Measurements from ENCODE around the gene LSAMP.
"Not testable (repeated sequence)": the region's sequence is repeated elsewhere in the genome, so short reads cannot be mapped to it uniquely, and the experiment has no call there.

LSAMP gene

GRCh38 chr3:115805520-115805919, 639.8 kb downstream of the LSAMP start:
- no peaks in the 10 kb centered on the region for H3K27me3 ChIP-seq (ENCODE audit: control insufficient read depth, insufficient read depth, low read length)
- WGBS (ENCODE audit: insufficient coverage, insufficient read length) = no CpG with 5 or more reads among the region's 4 CpGs
- H3K4me1 ChIP-seq (ENCODE audit: control insufficient read depth, insufficient read depth, low read length) = peaks cover 3% of the 10 kb centered on the region; the same call in 1 of the 2 replicates
- DNase-seq (ENCODE audit: low read depth, low spot score) = no peak
- H3K4me3 ChIP-seq (ENCODE audit: low read length) = no peak overlapping the region
- H3K9me3 ChIP-seq (ENCODE audit: control insufficient read depth, insufficient read depth, low read length) = no peaks in the 10 kb centered on the region
- no peak overlapping the region for H3K27ac ChIP-seq (ENCODE audit: low read length)
- no peaks in the 10 kb centered on the region for H3K36me3 ChIP-seq (ENCODE audit: control insufficient read depth, insufficient read depth, low read length)

- no peaks in the 10 kb centered on the region for H3K27me3 ChIP-seq (ENCODE audit: control insufficient read depth, insufficient read depth, low read length)
- H3K36me3 ChIP-seq (ENCODE audit: control insufficient read depth, insufficient read depth, low read length) = no peaks in the 10 kb centered on the region
- no peaks in the 10 kb centered on the region for H3K9me3 ChIP-seq (ENCODE audit: control insufficient read depth, insufficient read depth, low read length)
- no CpG with 5 or more reads among the region's 2 CpGs for WGBS (ENCODE audit: insufficient coverage, insufficient read length)
- H3K4me1 ChIP-seq (ENCODE audit: control insufficient read depth, insufficient read depth, low read length) = peaks cover 3% of the 10 kb centered on the region; the same call in 1 of the 2 replicates
- no peak overlapping the region for H3K27ac ChIP-seq (ENCODE audit: low read length)
- no peak for DNase-seq (ENCODE audit: low read depth, low spot score)
- no peak overlapping the region for H3K4me3 ChIP-seq (ENCODE audit: low read length)
Measured at GRCh38 chr3:115804713-115805119, 640.6 kb downstream of the LSAMP start.

GRCh38 chr3:115804200-115804599, 641.1 kb downstream of the LSAMP start:
- Histone ChIP-seq H3K27me3 (ENCODE audit: control insufficient read depth, insufficient read depth, low read length) (no peaks in the 10 kb centered on the region), H3K9me3 (ENCODE audit: control insufficient read depth, insufficient read depth, low read length) (no peaks in the 10 kb centered on the region), H3K36me3 (ENCODE audit: control insufficient read depth, insufficient read depth, low read length) (no peaks in the 10 kb centered on the region), H3K4me1 (ENCODE audit: control insufficient read depth, insufficient read depth, low read length) (peaks cover 3% of the 10 kb centered on the region; the same call in 1 of the 2 replicates), H3K27ac (ENCODE audit: low read length) (no peak overlapping the region), H3K4me3 (ENCODE audit: low read length) (no peak overlapping the region)
- no CpG with 5 or more reads among the region's 2 CpGs for WGBS (ENCODE audit: insufficient coverage, insufficient read length)
- DNase-seq (ENCODE audit: low read depth, low spot score) = no peak

GRCh38 chr3:115803661-115804060, 641.6 kb downstream of the LSAMP start:
- Histone ChIP-seq H3K9me3 (ENCODE audit: control insufficient read depth, insufficient read depth, low read length) (no peaks in the 10 kb centered on the region), H3K27ac (ENCODE audit: low read length) (no peak overlapping the region), H3K36me3 (ENCODE audit: control insufficient read depth, insufficient read depth, low read length) (no peaks in the 10 kb centered on the region), H3K27me3 (ENCODE audit: control insufficient read depth, insufficient read depth, low read length) (no peaks in the 10 kb centered on the region), H3K4me3 (ENCODE audit: low read length) (no peak overlapping the region), H3K4me1 (ENCODE audit: control insufficient read depth, insufficient read depth, low read length) (peaks cover 3% of the 10 kb centered on the region; the same call in 1 of the 2 replicates)
- no peak for DNase-seq (ENCODE audit: low read depth, low spot score)
- no CpG with 5 or more reads among the region's 1 CpG for WGBS (ENCODE audit: insufficient coverage, insufficient read length)

GRCh38 chr3:115800489-115801075, 644.7 kb downstream of the LSAMP start:
- DNase-seq (ENCODE audit: low read depth, low spot score) = no peak
- H3K4me1 ChIP-seq (ENCODE audit: control insufficient read depth, insufficient read depth, low read length) = peaks cover 2% of the 10 kb centered on the region; the same call in 1 of the 2 replicates
- H3K36me3 ChIP-seq (ENCODE audit: control insufficient read depth, insufficient read depth, low read length) = no peaks in the 10 kb centered on the region
- no CpG with 5 or more reads among the region's 4 CpGs for WGBS (ENCODE audit: insufficient coverage, insufficient read length)
- H3K27me3 ChIP-seq (ENCODE audit: control insufficient read depth, insufficient read depth, low read length) = no peaks in the 10 kb centered on the region
- H3K4me3 ChIP-seq (ENCODE audit: low read length) = no peak overlapping the region
- H3K27ac ChIP-seq (ENCODE audit: low read length) = no peak overlapping the region
- H3K9me3 ChIP-seq (ENCODE audit: control insufficient read depth, insufficient read depth, low read length) = no peaks in the 10 kb centered on the region

- not testable (repeated sequence) for H3K27me3 ChIP-seq (ENCODE audit: control insufficient read depth, insufficient read depth, low read length); H3K9me3 ChIP-seq (ENCODE audit: control insufficient read depth, insufficient read depth, low read length); H3K27ac ChIP-seq (ENCODE audit: low read length); H3K36me3 ChIP-seq (ENCODE audit: control insufficient read depth, insufficient read depth, low read length); H3K4me3 ChIP-seq (ENCODE audit: low read length); H3K4me1 ChIP-seq (ENCODE audit: control insufficient read depth, insufficient read depth, low read length); DNase-seq (ENCODE audit: low read depth, low spot score)
- WGBS (ENCODE audit: insufficient coverage, insufficient read length) = no CpG with 5 or more reads among the region's 7 CpGs
Measured at GRCh38 chr3:115800065-115800464, 645.2 kb downstream of the LSAMP start.

- no peak for DNase-seq (ENCODE audit: low read depth, low spot score)
- no peaks in the 10 kb centered on the region for H3K9me3 ChIP-seq (ENCODE audit: control insufficient read depth, insufficient read depth, low read length)
- no peak overlapping the region for H3K27ac ChIP-seq (ENCODE audit: low read length)
- WGBS (ENCODE audit: insufficient coverage, insufficient read length) = no CpG with 5 or more reads among the region's 6 CpGs
- H3K4me1 ChIP-seq (ENCODE audit: control insufficient read depth, insufficient read depth, low read length) = no peaks in the 10 kb centered on the region; the same call in 1 of the 2 replicates
- H3K27me3 ChIP-seq (ENCODE audit: control insufficient read depth, insufficient read depth, low read length) = no peaks in the 10 kb centered on the region
- no peak overlapping the region for H3K4me3 ChIP-seq (ENCODE audit: low read length)
- no peaks in the 10 kb centered on the region for H3K36me3 ChIP-seq (ENCODE audit: control insufficient read depth, insufficient read depth, low read length)
Measured at GRCh38 chr3:115792206-115792955, 652.9 kb downstream of the LSAMP start.

GRCh38 chr3:115791271-115792153, 653.8 kb downstream of the LSAMP start:
- no CpG with 5 or more reads among the region's 55 CpGs for WGBS (ENCODE audit: insufficient coverage, insufficient read length)
- not testable (repeated sequence) for H3K9me3 ChIP-seq (ENCODE audit: control insufficient read depth, insufficient read depth, low read length); H3K27me3 ChIP-seq (ENCODE audit: control insufficient read depth, insufficient read depth, low read length); DNase-seq (ENCODE audit: low read depth, low spot score); H3K36me3 ChIP-seq (ENCODE audit: control insufficient read depth, insufficient read depth, low read length); H3K4me3 ChIP-seq (ENCODE audit: low read length); H3K4me1 ChIP-seq (ENCODE audit: control insufficient read depth, insufficient read depth, low read length); H3K27ac ChIP-seq (ENCODE audit: low read length)

- H3K36me3 ChIP-seq (ENCODE audit: control insufficient read depth, insufficient read depth, low read length) = no peaks in the 10 kb centered on the region
- no peak overlapping the region for H3K27ac ChIP-seq (ENCODE audit: low read length)
- H3K4me1 ChIP-seq (ENCODE audit: control insufficient read depth, insufficient read depth, low read length) = no peaks in the 10 kb centered on the region; the same call in 1 of the 2 replicates
- H3K4me3 ChIP-seq (ENCODE audit: low read length) = no peak overlapping the region
- no peaks in the 10 kb centered on the region for H3K27me3 ChIP-seq (ENCODE audit: control insufficient read depth, insufficient read depth, low read length)
- H3K9me3 ChIP-seq (ENCODE audit: control insufficient read depth, insufficient read depth, low read length) = no peaks in the 10 kb centered on the region
- no CpG with 5 or more reads among the region's 3 CpGs for whole genome bisulfite sequencing (ENCODE audit: insufficient coverage, insufficient read length)
- no peak for DNase-seq (ENCODE audit: low read depth, low spot score)
Measured at GRCh38 chr3:115790759-115791158, 654.5 kb downstream of the LSAMP start.

- Histone ChIP-seq H3K9me3 (ENCODE audit: control insufficient read depth, insufficient read depth, low read length) (no peaks in the 10 kb centered on the region), H3K36me3 (ENCODE audit: control insufficient read depth, insufficient read depth, low read length) (no peaks in the 10 kb centered on the region), H3K4me3 (ENCODE audit: low read length) (no peak overlapping the region), H3K27ac (ENCODE audit: low read length) (no peak overlapping the region), H3K4me1 (ENCODE audit: control insufficient read depth, insufficient read depth, low read length) (no peaks in the 10 kb centered on the region; the same call in 1 of the 2 replicates), H3K27me3 (ENCODE audit: control insufficient read depth, insufficient read depth, low read length) (no peaks in the 10 kb centered on the region)
- no peak for DNase-seq (ENCODE audit: low read depth, low spot score)
- no CpG with 5 or more reads among the region's 4 CpGs for WGBS (ENCODE audit: insufficient coverage, insufficient read length)
Measured at GRCh38 chr3:115789481-115789880, 655.8 kb downstream of the LSAMP start.

Data from iPS DF 6.9 (cell line).